Heart right ventricle (tissue), 16 donors: ENCODE measurements around the gene SLC4A1AP. TPM values are rescaled to one million over a fixed set of nuclear protein-coding genes. Genes with fewer than 3 reads are reported as not detected.
A peak's percentile ranks its signal among the peaks of the same experiment; 100 is the strongest.
"Not testable (repeated sequence)": the region's sequence is repeated elsewhere in the genome, so short reads cannot be mapped to it uniquely, and the experiment has no call there.

ENCODE experiments used
- ATAC-seq, 8 donors: fragments of 200-7000 bp; cut with Tn5 transposase; one replicate each; pipeline ENCODE4 v1.9.1; 2020; ENCODE audit warnings: mild to moderate bottlenecking in 8 of 8, moderate library complexity in 8 of 8, moderate number of reproducible peaks in 1 of 8
- DNase-seq, 2 donors: peaks; one replicate each; pipeline ENCODE4 v3.0.0-alpha.2; 2020
- H3K27ac ChIP-seq, 10 donors: fragments of 200-600 bp; sonication (generic) in 2 of 10; one replicate each; pipeline versions ENCODE4 v1.5.0 to v1.8.0; 2020 to 2022; ENCODE audit warnings: mild to moderate bottlenecking in 3 of 10
- H3K27me3 ChIP-seq, 7 donors: fragments of 200-600 bp; one replicate each; pipeline ENCODE4 v1.8.0; 2021 to 2022; ENCODE audit warnings: mild to moderate bottlenecking in 2 of 7
- H3K36me3 ChIP-seq, 9 donors: fragments of 200-600 bp; sonication (generic) in 1 of 9; one replicate each; pipeline versions ENCODE4 v1.5.0 to v1.8.0; 2020 to 2022; ENCODE audit warnings: mild to moderate bottlenecking in 2 of 9
- H3K4me1 ChIP-seq, 9 donors: fragments of 200-600 bp; sonication (generic) in 1 of 9; one replicate each; pipeline versions ENCODE4 v1.5.0 to v1.8.0; 2020 to 2022; ENCODE audit warnings: mild to moderate bottlenecking in 4 of 9
- H3K4me3 ChIP-seq, 10 donors: fragments of 200-600 bp; sonication (generic) in 2 of 10; one replicate each; pipeline versions ENCODE4 v1.5.0 to v1.8.0; 2020 to 2022; ENCODE audit warnings: mild to moderate bottlenecking in 7 of 10, moderate library complexity in 2 of 10
- H3K9me3 ChIP-seq, 11 donors: fragments of 200-600 bp in 10 of 11; sonication (generic) in 2 of 11; one replicate each; pipeline versions ENCODE4 v1.5.0 to v1.8.0; 2013 to 2022; ENCODE audit warnings: mild to moderate bottlenecking in 2 of 11, control low read depth in 1 of 11, moderate library complexity in 1 of 11
- WGBS, 2 donors: extraction: QIAGEN DNeasy Blood & Tissue Kit; methylation state at CpG; one replicate each; pipeline ENCODE4 v1.1.7; 2013; ENCODE audit warnings: inconsistent platforms in 1 of 2; 5-methylcytosine and 5-hydroxymethylcytosine counted together
- intact Hi-C, 10 donors: fragments of 100-400 bp; cut with DNase I; formaldehyde crosslinking; loops; one replicate each; pipeline versions ENCODE4 v1.11.1 to v1.14.2; 2022
- polyA plus RNA-seq, 2 donors: library from polyadenylated mRNA; stranded (reverse); fragments of 200-250 nt; gene quantifications; one replicate each; pipeline ENCODE4 v1.2.3, GENCODE V29; 2013
- total RNA-seq, 10 donors: library from RNA; stranded (reverse); fragmentation: NEBNext Ultra II Directional in 3 of 10; extraction: Animal tissue kit (Norgen Biotek cat#: 25700) in 3 of 10; gene quantifications; one replicate each; pipeline versions ENCODE4 v1.2.1 to v1.2.4, GENCODE V29; 2021 to 2023
- TF ChIP-seq, protein P1 (sequence below), 9 donors: fragments of 200-600 bp; sonication (generic) in 2 of 9; IDR thresholded peaks; one replicate each; pipeline versions ENCODE4 v1.5.0 to v1.8.0; 2021 to 2022; ENCODE audit warnings: antibody characterized with exemption in 9 of 9, mild to moderate bottlenecking in 5 of 9, moderate library complexity in 1 of 9
- donor health status: Arrhythmogenic right ventricular cardiomyopathy.
- donor health status: ischemic (EF 13 %, LVEDD 7.1; RV severe dilation, severe dysfunction).
- donor health status: healthy with polysubstance abuse.
- donor health status: DM: no; HTN: yes; CAD: no.
- donor health status: DM: no; HTN: no; CAD: no.
- donor health status: ischemic (EF 25% LVEDD 6.9; RV normal size, moderate dysfunction).
- donor health status: ischemic (EF 25% LVEDD 5.7; RV mildly dilated, moderate dysfunction).
- donor health status: healthy.
- donor health status: DM: yes; HTN: yes; CAD: no.
- donor health status: Ischemic cardiomyopathy.
- donor health status: ischemic (EF 35%, LVEDD 5.7; RV mildly dilated, moderate dysfunction).
- donor health status: nonischemic (EF 11% LVEDD 7.7; RV severe dilation, severe dysfunction).
- donor health status: DM: yes; HTN: yes; CAD: no.
- donor health status: PGD.
- donor health status: ischemic (EF 29% LVEDD 5.4; RV normal size, mild dysfunction).
- donor health status: nonischemic (EF 23%, LVEDD 6.1; RV moderate dilation, normal function).

Gene SLC4A1AP
- total and polyA plus RNA-seq, 12 donors = 11.0 to 28.7 (median 22.2) TPM

GRCh38 chr2:27671235-27671634, 7.5 kb downstream of the SLC4A1AP start:
- Histone ChIP-seq H3K27me3 (no peaks in the 10 kb centered on the region), H3K4me3 (no peak overlapping the region), H3K4me1 (peaks cover 0 to 16% (median 0%) of the 10 kb centered on the region in 9 donors), H3K9me3 (no peaks in the 10 kb centered on the region), H3K36me3 (peaks cover 0 to 97% (median 57%) of the 10 kb centered on the region in 9 donors), H3K27ac (no peak overlapping the region)
- DNase-seq (no peak), ATAC-seq (no peak)
- intact Hi-C loops = no loop called here
- WGBS, 2 donors = 94 to 96% methylated on average over 4 of the region's 4 CpGs
- TF ChIP-seq, protein P1, sequence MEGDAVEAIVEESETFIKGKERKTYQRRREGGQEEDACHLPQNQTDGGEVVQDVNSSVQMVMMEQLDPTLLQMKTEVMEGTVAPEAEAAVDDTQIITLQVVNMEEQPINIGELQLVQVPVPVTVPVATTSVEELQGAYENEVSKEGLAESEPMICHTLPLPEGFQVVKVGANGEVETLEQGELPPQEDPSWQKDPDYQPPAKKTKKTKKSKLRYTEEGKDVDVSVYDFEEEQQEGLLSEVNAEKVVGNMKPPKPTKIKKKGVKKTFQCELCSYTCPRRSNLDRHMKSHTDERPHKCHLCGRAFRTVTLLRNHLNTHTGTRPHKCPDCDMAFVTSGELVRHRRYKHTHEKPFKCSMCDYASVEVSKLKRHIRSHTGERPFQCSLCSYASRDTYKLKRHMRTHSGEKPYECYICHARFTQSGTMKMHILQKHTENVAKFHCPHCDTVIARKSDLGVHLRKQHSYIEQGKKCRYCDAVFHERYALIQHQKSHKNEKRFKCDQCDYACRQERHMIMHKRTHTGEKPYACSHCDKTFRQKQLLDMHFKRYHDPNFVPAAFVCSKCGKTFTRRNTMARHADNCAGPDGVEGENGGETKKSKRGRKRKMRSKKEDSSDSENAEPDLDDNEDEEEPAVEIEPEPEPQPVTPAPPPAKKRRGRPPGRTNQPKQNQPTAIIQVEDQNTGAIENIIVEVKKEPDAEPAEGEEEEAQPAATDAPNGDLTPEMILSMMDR (IDR thresholded peaks at IDR 0.05) = no peak

DNA sequence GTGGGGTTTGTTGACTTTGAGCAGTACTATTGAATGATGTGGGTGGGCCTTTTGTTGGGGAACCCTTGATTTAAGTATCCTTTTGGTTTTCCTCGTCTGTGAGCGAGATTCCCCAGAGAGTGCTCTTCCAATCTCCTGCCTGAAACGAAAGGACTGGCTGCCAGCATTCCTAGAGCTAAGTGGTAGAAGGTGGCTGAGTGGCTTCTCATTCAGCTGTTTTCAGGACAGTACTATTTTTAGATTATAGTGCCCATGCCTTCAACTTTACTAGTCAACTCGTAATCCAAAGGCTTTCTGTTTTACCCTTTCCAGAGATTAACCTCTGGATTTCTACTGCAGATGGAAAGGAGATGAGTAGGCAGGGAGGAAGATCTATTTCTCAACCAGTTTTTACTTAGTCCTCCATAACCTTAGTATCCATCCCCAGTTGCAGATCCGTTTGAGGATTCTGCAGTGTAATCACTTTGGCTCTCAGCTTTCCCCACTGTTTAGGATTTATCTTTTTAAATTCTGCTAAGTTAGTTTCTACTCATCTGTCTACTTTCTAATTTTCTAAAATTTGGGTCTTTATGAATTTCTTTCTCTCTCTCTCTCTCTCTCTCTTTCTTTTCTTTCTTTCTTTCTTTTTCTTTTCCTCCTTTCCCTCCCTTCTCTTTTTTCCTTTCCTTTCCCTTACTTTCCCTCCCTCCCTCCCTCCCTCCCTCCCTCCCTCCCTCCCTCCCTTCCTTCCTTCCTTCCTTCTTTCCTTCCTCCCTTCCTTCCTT, 9.2 kb downstream of the SLC4A1AP start:
- H3K4me1 ChIP-seq = peaks cover 0 to 5% (median 0%) of the 10 kb centered on the region in 9 donors
- peak overlapping the region in 1 of 10 donors; percentile 36 for H3K27ac ChIP-seq
- H3K4me3 ChIP-seq = no peak overlapping the region
- H3K36me3 ChIP-seq = peaks cover 0 to 97% (median 60%) of the 10 kb centered on the region in 9 donors
- no peaks in the 10 kb centered on the region for H3K27me3 ChIP-seq
- intact Hi-C loops = no loop called here
- peak in 1 of 2 donors; percentile 19 for DNase-seq
- no peaks in the 10 kb centered on the region for H3K9me3 ChIP-seq
- TF ChIP-seq, protein P1 (IDR thresholded peaks at IDR 0.05) = no peak
- peak; percentile 34 to 95 (median 80) for ATAC-seq
- 44 to 49% methylated on average over 5 of the region's 5 CpGs for WGBS, 2 donors

DNA sequence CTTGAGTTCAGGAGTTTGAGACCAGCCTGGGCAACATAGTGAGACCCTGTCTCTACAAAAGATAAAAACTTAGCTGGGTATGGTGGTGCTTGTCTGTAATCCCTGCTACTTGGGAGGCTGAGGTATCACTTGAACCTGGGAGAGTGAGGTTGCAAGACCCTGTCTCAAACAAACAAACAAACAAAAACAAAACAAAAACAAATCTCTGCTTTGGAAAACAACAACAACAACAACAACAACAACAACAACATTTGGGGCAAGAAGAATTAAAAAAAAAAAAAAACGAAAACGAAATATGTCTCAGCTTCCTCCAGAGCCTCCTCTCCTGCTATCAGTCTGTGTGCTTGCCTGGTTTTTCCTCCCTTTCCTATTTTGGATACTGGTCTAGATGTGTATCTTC, 16.9 kb downstream of the SLC4A1AP start:
- 79 to 86% methylated on average over 2 of the region's 2 CpGs for WGBS, 2 donors
- peaks cover 0 to 98% (median 44%) of the 10 kb centered on the region in 9 donors for H3K36me3 ChIP-seq
- DNase-seq = no peak

GRCh38 chr2:27681841-27682240, 18.2 kb downstream of the SLC4A1AP start:
- intact Hi-C loops = loop anchor here in 2 of 10 donors (2.0 to 5.0 kb wide), 2 partner anchors 765 to 769 kb away; no protein-coding TSS in a partner anchor
- TF ChIP-seq, protein P1 (IDR thresholded peaks at IDR 0.05) = no peak
- Histone ChIP-seq H3K4me3 (no peak overlapping the region), H3K9me3 (no peaks in the 10 kb centered on the region), H3K27ac (peak overlapping the region in 2 of 10 donors; percentile 12 to 57), H3K36me3 (peaks cover 0 to 98% (median 48%) of the 10 kb centered on the region in 9 donors), H3K27me3 (no peaks in the 10 kb centered on the region), H3K4me1 (peaks cover 0 to 22% (median 0%) of the 10 kb centered on the region in 9 donors)
- DNase-seq (no peak), ATAC-seq (no peak)
- WGBS, 2 donors = 52 to 67% methylated on average over 1 of the region's 1 CpG

More for the DNA sequence above, 16.9 kb downstream of the SLC4A1AP start:
- TF ChIP-seq, protein P1 (IDR thresholded peaks at IDR 0.05) = no peak
- H3K4me1 ChIP-seq = peaks cover 0 to 22% (median 0%) of the 10 kb centered on the region in 9 donors
- H3K27me3 ChIP-seq = no peaks in the 10 kb centered on the region
- H3K27ac ChIP-seq = peak overlapping the region in 1 of 10 donors; percentile 57
- H3K4me3 ChIP-seq = no peak overlapping the region
- no peaks in the 10 kb centered on the region for H3K9me3 ChIP-seq
- ATAC-seq = no peak
- intact Hi-C loops = loop anchor here in 1 of 10 donors (5.0 kb wide), 1 partner anchor 767 kb away; no protein-coding TSS in a partner anchor

DNA sequence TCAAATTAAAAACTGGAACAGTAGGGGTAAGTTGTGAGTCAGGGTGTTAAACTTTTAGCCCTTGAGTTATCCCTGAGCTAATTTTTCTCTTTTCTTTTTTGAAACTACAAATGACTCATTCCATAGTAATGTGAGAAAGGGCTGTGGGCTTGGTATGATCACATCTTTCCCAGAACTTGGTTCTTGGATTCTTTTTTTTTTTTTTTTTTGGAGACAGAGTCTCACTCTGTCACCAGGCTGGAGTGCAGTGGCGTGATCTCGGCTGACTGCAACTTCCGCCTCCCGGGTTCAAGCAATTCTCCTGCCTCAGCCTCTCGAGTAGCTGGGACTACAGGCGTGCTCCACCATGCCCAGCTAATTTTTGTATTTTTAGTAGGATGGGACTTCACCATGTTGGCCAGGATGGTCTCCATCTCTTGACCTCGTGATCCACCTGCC, 18.7 kb downstream of the SLC4A1AP start:
- H3K4me3 ChIP-seq = not testable (repeated sequence)
- peak in 1 of 8 donors; percentile 47 for ATAC-seq

More for the DNA sequence above, 18.7 kb downstream of the SLC4A1AP start:
- peaks cover 0 to 98% (median 46%) of the 10 kb centered on the region in 9 donors for H3K36me3 ChIP-seq
- H3K27me3 ChIP-seq, H3K9me3 ChIP-seq, DNase-seq: not testable (repeated sequence)
- peaks cover 0 to 22% (median 0%) of the 10 kb centered on the region in 9 donors for H3K4me1 ChIP-seq
- H3K27ac ChIP-seq = peak overlapping the region in 2 of 10 donors; percentile 12 to 57
- WGBS, 2 donors = 84 to 92% methylated on average over 7 of the region's 7 CpGs
- intact Hi-C loops = loop anchor here in 2 of 10 donors (2.0 to 5.0 kb wide), 2 partner anchors 765 to 768 kb away; no protein-coding TSS in a partner anchor
